BE2C (cell line): ENCODE measurements around the gene COX4I2.

ENCODE experiments used
- DNase-seq: peaks from one replicate; pipeline ENCODE4 v3.0.0-alpha.2; 2020
- H3K27me3 ChIP-seq: fragments of 250-450 bp; sonication (Bioruptor Pico); 2 replicates; pipeline ENCODE4 v1.5.1; 2020; ENCODE audit warnings: mild to moderate bottlenecking
- H3K36me3 ChIP-seq: fragments of 250-450 bp; sonication (Bioruptor Pico); 2 replicates; pipeline ENCODE4 v1.5.1; 2020; ENCODE audit warnings: mild to moderate bottlenecking
- H3K4me1 ChIP-seq: fragments of 250-450 bp; sonication (Bioruptor Pico); 2 replicates; pipeline ENCODE4 v1.5.1; 2020
- H3K4me3 ChIP-seq: 2 replicates; pipeline ENCODE4 v1.5.1; 2011; ENCODE audit warnings: low read depth, low read length
- H3K9me3 ChIP-seq: fragments of 250-450 bp; sonication (Bioruptor Pico); 2 replicates; pipeline ENCODE4 v1.5.1; 2020
- TF ChIP-seq, protein P1 (sequence below): IDR thresholded peaks from 2 replicates; pipeline ENCODE4 v1.5.1; 2012; ENCODE audit warnings: mild to moderate bottlenecking, low read depth, low read length

The COX4I2 gene

DNA sequence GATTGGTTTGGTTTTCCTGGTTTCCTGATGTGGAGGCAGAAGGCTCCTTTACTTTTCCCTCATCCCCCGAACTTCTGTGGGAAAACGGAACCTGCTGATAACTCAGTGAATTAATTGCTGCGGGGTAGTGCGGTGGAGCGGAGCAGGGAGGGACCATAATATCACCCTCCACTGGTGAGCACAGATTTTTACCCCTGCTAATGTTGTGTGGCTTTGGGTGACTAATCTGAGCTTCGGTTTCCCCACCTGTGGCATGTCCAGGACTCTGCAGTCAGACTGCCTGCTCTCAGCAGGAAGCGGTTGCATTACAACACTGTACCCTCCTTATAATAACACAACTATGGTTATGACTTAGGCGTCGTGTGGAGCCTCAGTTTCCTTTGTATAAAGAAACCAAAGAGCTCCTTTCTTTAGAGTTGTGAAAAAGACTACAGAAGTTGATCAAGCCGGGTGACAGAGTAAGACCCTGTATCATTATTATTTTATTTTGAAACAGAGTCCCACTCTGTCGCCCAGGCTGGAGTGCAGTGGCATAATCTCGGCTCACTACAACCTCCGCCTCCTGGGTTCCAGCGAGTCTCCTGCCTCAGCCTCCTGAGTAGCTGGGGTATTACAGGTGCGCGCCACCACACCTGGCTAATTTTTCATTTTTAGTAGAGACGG is 34.8 kb upstream of the COX4I2 start:
- peak; percentile 30 for DNase-seq
- Histone ChIP-seq H3K36me3 (peaks cover 17% of the 10 kb centered on the region), H3K27me3 (no peaks in the 10 kb centered on the region), H3K4me3 (no peak overlapping the region), H3K9me3 (no peaks in the 10 kb centered on the region), H3K4me1 (peaks cover 15% of the 10 kb centered on the region)
- TF ChIP-seq, protein P1, sequence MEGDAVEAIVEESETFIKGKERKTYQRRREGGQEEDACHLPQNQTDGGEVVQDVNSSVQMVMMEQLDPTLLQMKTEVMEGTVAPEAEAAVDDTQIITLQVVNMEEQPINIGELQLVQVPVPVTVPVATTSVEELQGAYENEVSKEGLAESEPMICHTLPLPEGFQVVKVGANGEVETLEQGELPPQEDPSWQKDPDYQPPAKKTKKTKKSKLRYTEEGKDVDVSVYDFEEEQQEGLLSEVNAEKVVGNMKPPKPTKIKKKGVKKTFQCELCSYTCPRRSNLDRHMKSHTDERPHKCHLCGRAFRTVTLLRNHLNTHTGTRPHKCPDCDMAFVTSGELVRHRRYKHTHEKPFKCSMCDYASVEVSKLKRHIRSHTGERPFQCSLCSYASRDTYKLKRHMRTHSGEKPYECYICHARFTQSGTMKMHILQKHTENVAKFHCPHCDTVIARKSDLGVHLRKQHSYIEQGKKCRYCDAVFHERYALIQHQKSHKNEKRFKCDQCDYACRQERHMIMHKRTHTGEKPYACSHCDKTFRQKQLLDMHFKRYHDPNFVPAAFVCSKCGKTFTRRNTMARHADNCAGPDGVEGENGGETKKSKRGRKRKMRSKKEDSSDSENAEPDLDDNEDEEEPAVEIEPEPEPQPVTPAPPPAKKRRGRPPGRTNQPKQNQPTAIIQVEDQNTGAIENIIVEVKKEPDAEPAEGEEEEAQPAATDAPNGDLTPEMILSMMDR: no peak

DNA sequence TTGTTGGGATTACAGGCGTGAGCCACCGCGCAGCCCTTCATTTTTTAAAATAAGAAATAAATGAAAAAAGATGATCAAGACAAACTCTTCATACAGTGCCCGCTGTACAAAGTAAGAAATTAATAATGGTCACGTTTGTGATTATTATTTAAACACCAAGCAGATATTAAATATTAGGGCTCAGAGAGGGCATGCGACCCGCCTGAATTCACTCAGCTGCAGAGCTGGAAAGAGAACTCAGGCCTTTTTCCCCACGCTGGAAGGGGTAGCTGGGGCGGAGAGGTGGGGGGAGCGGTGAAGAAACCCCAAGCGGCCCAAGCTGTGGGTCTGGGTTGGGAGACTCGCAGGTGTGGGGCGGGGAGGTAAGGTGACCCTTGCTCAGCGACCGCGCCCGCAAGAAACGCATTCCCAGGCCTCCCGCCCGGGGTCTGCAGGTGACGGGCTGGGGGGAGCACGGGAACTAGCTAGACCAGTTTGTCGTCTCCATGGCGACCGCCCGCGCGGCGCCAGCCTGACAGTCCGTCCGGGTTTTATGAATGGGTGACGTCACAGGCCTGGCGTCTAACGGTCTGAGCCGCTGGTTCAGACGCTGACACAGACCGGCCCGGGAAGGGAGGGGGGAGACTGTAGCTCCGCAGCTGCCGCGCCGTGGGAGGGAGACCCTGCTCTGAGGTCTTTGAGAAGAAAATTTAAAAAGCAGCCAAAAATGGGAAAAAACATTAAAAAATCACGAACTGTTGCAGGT is 33.7 kb upstream of the COX4I2 start:
- no peaks in the 10 kb centered on the region for H3K27me3 ChIP-seq
- H3K4me3 ChIP-seq: peak overlapping the region; percentile 99
- DNase-seq: peak; percentile 100
- H3K36me3 ChIP-seq: peaks cover 17% of the 10 kb centered on the region
- TF ChIP-seq, protein P1: no peak
- no peaks in the 10 kb centered on the region for H3K9me3 ChIP-seq
- peaks cover 21% of the 10 kb centered on the region for H3K4me1 ChIP-seq

DNA sequence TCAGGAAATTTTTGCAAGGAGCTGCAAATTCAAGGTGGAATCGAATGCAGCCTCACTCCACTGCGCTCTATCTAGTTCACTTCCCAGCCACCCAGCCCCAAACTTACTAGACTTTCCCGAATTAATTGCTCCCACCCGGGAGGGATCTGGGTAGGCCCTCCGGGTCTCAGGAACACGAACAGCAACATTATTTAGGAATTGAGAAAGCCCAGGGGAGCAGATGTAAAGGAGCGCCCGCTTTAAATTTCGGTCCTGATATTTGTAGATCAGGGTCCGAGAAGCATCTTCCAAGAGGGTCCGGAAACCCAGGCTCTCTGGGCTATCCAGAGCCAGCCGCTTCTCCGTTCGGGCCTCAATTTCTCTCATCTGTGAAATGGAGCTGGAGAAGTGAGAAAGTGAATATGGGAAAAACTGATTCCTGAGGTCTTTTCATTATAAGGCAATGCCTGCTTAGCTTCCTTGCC is 33.1 kb upstream of the COX4I2 start:
- Histone ChIP-seq H3K4me3 (peak overlapping the region; percentile 99), H3K9me3 (no peaks in the 10 kb centered on the region), H3K36me3 (peaks cover 17% of the 10 kb centered on the region), H3K27me3 (no peaks in the 10 kb centered on the region), H3K4me1 (peaks cover 23% of the 10 kb centered on the region)
- DNase-seq: peak; percentile 49
- TF ChIP-seq, protein P1: no peak

DNA sequence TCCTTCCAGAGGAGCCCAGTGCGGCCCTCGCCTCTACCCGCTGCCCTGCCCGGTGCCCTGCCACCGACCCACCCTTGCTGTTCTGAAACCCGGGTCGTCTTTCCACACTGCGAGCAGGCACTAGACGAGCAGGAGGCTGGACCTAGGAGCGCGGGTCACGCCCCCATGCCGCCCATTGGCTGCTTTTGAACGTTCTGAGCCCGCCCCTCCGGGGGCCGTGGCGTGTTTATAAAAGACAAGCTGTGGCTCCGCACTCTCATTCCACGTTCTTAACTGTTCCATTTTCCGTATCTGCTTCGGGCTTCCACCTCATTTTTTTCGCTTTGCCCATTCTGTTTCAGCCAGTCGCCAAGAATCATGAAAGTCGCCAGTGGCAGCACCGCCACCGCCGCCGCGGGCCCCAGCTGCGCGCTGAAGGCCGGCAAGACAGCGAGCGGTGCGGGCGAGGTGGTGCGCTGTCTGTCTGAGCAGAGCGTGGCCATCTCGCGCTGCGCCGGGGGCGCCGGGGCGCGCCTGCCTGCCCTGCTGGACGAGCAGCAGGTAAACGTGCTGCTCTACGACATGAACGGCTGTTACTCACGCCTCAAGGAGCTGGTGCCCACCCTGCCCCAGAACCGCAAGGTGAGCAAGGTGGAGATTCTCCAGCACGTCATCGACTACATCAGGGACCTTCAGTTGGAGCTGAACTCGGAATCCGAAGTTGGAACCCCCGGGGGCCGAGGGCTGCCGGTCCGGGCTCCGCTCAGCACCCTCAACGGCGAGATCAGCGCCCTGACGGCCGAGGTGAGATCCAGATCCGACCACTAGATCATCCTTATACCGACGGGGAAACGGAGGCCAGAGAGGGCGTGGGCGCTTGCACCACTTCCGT is 32.4 kb upstream of the COX4I2 start, which contains the start of gene ID1:
ID1 (plus strand) TSS at position 259 of the 871 bp plus-strand sequence; CDS start at position 358, 99 bp downstream.
- Histone ChIP-seq H3K4me3 (peak within 1 kb of the TSS; percentile 99), H3K9me3 (no peaks in the 10 kb centered on the region), H3K4me1 (peaks cover 23% of the 10 kb centered on the region), H3K27me3 (no peaks in the 10 kb centered on the region), H3K36me3 (peaks cover 17% of the 10 kb centered on the region)
- peak; percentile 98 for DNase-seq
- TF ChIP-seq, protein P1: no peak

DNA sequence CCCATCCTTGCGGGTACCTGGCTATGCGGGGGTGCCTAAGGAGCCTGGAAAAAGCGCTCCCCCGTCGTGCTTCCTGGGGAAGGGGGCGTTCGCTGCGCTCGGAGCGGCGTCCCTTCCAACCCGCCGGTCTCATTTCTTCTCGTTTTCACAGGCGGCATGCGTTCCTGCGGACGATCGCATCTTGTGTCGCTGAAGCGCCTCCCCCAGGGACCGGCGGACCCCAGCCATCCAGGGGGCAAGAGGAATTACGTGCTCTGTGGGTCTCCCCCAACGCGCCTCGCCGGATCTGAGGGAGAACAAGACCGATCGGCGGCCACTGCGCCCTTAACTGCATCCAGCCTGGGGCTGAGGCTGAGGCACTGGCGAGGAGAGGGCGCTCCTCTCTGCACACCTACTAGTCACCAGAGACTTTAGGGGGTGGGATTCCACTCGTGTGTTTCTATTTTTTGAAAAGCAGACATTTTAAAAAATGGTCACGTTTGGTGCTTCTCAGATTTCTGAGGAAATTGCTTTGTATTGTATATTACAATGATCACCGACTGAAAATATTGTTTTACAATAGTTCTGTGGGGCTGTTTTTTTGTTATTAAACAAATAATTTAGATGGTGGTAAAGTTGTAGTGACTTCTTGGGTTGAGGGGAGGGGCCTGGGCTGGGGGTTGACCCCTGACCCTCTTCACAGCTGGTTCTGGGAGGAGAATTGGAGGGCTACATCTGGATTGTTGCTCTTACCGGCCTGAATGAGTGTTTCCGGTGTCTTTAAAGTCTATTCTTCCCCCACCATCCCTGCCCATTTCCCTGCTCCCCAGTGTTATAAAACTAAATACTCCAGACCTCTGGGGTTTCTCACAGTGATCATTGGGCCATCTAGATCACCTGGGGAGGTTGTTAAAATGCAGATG is 31.6 kb upstream of the COX4I2 start:
- TF ChIP-seq, protein P1: no peak
- Histone ChIP-seq H3K36me3 (peaks cover 17% of the 10 kb centered on the region), H3K4me1 (peaks cover 23% of the 10 kb centered on the region), H3K4me3 (peak overlapping the region; percentile 99), H3K27me3 (no peaks in the 10 kb centered on the region), H3K9me3 (no peaks in the 10 kb centered on the region)
- peak; percentile 43 for DNase-seq
